ENCODE data around the gene GPR152.
"Not testable (repeated sequence)": the region's sequence is repeated elsewhere in the genome, so short reads cannot be mapped to it uniquely, and the experiment has no call there.

Gene GPR152

DNA sequence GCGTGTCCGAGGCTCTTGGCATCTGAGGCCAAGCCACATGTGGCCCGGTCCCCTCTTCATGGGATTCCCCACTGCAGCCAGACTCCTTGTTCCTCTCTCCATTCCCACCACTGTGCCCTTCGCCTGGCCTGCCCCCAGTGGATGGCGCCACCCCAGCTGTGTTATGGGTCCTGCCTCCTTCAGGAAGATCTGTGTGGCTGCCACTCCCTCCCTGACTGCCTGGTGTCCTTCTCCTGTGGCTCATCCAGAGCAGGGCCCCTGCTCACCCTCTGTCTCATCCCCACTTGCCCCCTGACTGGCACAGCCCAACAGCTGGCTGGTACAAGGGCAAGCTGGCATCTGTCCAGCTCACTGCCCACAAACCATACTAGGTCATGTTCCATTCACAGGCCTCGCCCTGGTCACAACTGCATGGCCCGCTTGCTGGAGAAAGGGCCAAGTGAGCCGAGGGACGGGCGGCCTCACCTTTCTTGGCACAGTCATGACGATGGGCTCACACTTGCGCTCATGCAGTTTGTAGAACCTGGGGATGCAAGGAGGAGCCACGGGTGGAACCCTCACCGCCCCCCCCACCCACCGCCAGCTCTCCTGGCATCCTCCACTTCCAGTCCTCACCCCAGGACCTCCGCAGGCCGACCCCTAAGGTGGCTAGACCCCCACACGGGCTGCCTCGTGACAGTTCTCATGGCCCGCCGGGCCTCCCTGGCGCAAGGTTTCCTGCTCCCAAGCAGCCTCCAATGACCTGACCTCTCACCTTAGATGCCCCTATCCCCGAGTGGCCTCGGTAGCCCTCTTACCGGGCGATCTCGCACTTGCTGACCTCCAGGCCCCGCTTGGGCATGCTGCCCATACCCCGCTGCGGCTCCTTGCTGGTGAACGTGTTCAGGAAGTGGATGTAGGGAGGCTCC is 13.0 kb downstream of the GPR152 start:
- DNase-seq: no peak

DNA sequence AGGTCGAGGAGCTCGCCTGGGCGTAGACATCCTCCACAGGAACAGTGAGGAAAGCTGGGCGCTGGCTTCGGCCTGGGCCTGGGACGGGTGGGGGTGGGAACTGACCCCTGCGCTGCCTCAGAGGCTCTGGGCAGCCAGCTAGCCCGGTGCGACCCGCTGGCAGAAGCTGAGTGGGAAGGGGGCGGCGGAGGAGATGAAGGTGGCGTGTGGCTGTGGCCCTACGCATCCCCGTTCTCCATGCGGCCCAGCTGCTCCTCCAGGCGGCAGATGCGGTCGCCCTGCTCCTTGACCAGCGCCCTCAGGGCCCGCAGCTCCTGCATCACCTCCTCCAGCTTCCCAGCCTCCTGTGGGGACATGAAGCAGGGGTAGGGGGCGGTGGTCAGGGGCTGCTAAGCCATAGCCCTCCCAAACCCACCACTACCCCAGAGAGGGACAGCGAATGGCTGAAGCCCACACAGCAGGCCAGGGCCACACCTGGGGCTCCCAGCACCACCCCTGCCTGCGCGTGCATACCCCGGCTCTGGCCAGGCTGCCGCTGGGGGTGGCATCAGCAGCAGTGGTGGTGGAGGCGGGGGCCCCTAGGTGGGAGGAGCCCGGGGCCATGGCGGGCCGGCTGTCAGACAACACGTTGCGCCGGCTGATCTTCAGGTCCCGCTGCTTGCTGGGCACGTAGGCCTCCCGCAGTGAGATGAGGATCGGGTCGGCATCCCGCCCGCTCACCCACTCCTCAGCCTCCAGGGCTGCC is 14.2 kb downstream of the GPR152 start:
- DNase-seq: peak; percentile 78

DNA sequence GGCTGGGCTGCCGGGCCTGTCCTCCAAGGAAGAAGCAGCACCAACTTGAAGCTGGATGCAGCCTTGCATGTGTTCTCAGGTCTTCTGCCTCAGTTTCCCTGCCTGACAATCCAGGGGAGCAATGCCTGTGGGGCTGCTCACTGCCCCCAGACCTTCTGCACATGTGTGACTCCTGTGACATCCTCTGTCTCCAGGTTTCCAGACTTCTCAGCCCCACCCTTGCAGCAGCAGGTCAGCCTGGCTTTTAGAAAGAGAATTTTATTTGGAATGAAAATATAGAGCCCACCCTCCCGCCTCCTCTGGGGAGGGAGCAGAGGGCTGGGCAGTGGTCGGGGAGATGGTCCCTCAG is 14.7 kb downstream of the GPR152 start:
- DNase-seq: no peak

DNA sequence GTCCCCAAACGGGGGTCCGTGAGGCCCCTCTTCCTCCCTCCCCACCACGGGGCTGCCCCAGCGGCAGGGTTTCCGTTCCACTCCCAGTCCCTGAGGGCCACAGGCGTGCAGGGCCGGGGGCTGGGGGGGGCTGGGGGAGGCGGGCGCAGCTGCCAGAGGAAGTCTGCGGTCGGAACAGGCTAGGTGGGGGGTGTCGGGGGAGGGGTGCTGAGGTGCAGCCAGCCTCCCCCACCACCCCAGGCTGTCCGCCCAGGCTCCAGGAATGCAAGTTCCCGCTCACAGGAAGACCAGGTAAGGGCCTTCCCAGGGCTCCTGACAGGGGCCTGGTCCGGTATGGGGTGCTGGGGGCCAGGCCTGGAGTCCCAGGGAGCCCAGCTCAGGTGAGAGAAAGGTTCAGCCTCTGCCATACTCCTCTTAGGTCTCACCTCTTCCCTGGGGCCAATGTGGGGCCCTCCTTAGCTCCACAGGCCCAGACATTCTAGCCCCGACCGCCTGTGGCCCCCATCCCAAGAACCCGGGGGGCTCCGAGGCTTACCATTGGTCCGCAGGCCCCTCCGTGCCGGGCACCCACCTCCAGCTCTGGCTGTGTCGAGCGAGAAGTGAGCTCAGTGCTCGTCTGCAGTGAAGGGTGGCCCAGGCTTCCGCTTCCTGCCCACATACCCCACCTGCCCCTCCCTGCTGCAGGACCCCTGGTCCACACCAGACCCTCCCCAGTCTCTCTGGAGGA is 15.3 kb downstream of the GPR152 start, which contains the start of gene PTPRCAP:
PTPRCAP (minus strand) TSS at position 601 of the 727 bp plus-strand sequence; CDS start at position 538, 63 bp downstream.
- DNase-seq: peak; percentile 77

DNA sequence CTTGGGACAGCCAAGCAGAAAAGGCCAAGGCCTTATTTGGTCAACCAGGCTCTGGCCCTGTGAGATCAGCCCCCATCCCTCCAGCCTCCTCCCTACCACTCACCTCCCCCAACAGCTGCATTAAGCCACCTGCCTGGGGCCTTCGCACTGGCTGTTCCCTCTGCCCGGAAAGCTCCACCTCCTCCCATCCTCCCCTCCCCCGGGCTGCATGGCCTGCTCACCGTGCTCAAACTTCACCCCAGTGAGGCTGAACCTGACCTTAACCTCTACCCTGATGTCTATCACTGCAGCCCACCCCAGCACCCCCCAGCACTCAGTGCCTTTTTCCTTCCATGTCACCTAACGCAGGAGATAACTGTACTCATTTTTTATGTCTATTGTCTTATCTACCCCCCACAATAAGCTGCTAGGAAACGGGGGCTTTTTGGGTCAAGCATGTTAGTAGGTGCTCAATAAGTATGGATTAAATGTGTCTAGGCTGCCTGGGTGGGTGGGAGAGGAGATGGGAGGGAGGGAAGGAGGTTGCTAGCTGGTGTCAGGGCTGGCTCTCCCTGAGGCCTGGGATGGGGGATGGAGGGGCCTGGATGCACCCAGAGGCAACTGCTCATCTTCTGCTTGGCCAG is 16.0 kb downstream of the GPR152 start:
- DNase-seq: peak; percentile 60

DNA sequence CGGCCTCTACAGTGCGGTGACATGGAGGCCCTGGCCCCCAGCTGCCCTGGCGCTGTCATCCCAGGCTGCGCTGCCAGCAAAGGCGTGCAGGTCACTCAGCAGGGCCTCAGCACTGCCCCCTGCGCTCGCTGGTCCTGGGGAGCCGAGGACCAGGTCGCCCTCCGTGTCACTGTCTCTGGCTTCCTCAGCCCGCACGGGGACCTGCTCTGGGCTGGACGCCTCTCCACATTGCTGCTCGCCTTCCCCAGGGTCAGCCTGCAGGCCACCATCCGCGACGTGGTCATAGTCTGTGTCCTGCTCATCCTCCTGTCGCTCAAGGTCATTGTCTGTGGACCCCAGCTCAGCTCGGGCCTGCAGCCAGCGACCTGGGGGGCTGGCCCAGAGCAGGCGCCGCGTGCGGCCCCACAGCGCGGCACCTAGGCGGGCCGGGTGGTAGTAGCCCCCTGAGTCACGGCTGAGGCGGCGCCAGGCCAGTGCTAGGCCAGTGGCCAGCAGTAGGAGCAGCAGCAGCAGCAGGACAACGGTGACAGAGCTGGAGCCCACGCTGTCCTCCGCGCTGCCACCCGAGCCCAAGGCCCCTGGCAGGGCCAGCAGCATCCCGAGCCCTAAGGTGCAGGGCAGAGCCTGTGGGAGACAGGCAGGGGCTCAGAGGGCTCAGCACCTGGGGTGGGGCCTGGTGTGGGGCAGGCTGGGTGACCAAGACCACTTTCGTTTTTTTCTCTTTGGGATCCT is 16.6 kb downstream of the GPR152 start:
- DNase-seq: no peak

DNA sequence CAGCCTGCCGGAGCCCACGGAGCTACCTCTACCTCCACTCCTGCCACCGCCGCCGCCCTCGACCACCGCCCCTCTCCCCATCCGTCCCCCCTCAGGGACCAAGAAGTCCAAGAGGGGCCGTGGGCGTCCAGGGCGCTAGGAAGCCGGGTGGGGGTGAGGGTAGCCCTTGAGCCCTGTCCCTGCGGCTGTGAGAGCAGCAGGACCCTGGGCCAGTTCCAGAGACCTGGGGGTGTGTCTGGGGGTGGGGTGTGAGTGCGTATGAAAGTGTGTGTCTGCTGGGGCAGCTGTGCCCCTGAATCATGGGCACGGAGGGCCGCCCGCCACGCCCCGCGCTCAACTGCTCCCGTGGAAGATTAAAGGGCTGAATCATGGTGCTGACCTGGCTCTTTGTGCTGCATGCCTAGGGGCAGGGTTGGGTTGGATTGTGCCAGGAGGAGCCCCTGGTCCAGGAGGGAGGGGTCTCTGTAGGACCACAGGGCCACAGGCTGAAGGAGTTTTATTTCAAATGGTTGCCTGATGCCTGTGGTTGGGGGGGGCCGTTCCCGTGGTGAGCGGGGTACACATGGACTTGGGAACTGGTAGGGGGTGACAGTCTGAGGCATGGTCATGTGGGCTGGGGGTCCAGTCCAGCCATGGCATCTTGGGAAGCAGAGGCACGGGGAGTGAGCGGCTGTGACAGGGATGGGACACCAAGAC is 17.4 kb downstream of the GPR152 start:
- no peak for DNase-seq

DNA sequence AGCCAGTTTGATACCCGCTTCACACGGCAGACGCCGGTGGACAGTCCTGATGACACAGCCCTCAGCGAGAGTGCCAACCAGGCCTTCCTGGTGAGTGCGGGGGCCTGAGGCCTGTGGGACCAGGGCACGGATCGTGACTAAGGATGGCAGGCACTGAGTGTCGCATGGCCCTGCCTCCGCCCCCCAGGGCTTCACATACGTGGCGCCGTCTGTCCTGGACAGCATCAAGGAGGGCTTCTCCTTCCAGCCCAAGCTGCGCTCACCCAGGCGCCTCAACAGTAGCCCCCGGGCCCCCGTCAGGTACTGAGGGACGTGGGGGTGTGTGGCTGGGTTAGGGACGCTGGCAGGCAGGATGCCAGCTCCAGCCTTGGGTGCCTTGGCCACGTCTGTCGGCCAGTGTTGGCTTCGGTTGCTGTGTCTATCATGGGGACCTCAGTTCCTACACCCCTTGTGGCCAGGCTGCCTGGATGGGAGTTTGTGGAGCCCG is 18.1 kb downstream of the GPR152 start:
- no peak for DNase-seq

DNA sequence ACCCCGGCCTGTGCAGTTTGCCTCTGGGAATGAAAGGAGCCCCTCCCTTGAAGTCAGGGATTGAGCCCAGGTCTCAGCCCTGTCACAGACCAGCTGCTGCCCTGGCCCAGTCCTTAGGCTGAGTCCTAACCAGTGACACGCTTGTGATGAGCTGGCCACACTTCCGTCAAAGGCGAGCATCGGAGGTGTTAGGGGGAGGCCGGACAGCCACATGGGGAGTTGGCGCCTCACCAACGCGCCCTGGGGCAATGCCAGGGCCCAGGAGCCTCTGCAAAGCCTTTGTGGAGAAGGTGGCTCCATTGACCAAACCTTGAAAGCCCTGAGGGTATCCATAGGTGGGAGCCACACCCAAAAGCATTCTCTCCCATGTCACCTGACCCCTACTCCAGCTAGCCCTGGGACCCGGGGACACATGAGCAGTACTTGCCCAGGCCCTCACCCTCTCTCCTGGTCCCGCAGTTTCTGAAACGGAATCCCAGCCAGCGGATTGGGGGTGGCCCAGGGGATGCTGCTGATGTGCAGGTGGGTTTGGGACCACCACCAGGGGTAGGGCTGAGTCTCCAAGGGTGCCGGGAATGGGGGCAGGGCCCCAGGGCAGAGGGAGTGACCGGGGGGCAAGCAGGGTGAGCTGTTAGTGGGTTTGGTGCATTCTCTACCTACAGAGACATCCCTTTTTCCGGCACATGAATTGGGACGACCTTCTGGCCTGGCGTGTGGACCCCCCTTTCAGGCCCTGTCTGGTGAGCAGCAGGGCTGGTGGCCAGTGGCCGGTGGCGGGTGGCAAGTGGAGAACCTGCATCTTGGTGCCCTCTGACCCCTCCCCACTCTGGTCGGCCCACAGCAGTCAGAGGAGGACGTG is 18.8 kb downstream of the GPR152 start:
- no peak for DNase-seq

DNA sequence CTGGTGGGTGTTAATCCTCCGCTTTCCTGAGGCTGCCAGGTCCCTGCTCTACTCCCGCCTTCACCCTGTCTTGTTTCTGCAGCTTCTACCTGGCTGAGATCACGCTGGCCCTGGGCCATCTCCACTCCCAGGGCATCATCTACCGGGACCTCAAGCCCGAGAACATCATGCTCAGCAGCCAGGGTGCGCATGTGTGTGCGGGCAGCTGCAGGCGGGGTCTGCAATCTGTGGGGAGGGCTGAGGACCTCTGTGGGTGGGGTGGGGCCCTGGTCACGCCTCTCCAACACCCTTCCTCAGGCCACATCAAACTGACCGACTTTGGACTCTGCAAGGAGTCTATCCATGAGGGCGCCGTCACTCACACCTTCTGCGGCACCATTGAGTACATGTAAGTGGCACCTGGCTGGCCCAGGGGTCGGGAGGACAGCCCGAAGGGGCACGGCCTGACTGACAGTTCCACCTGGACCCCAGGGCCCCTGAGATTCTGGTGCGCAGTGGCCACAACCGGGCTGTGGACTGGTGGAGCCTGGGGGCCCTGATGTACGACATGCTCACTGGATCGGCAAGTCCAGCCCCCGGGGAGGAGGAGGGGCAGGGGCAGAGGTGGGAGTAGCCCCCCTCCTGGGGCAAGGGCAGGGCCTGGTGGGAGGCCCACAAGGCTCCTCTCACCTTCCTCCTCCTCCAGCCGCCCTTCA is 19.7 kb downstream of the GPR152 start:
- DNase-seq: no peak

DNA sequence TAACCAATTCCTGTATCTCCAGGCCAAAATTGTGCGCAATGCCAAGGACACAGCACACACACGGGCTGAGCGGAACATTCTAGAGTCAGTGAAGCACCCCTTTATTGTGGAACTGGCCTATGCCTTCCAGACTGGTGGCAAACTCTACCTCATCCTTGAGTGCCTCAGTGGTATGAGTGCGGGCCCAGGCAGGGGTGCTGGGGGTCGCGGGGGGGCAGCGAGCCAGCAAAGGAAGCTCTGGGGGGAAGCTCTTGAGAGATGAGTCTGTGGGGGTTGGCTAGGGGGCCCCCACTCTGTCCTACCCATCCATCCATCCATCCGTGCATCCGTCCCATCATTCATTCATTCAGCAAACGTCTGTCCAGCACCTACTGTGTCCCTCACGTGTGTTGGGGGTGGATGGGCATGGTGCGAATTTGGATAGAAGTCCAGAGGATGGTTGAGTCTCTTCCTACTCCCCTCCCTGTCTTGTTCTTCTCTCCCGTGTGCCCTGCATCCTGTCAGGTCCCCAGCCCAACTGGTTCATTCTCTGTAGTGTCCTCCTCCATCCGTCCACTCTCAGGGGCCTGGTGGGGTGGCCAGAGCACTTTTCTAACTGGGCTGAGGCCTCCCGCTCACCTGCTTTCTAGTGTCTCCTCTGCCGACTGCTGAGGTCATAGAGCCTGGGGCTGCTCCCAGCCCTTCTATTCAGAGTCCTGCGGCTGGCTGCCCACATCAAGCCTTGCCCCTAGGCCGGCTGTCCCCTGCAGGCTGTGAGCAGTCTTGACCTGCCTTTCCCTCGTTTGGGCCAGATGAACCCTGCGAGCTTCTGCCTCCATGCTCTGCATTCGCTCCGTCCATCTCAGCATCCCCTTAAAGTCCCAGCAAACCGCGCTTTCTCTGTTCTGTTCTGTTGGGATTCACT is 20.9 kb downstream of the GPR152 start:
- no peak for DNase-seq

DNA sequence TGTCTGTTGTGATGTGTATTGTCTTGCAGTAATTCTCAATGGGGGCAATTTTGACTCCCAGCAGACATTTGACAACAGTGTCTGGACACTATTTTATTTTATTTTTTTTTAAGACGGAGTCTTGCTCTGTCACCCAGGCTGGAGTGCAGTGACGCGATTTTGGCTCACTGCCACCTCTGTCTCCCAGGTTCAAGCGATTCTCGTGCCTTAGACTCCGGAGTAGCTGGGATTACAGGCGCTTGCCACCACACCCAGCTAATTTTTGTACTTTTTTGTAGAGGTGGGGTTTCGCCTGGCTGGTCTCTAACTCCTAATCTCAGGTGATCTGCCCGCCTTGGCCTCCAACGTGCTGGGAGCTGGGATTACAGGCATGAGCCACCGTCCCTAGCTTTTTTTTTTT is 22.8 kb downstream of the GPR152 start:
- DNase-seq: no peak

DNA sequence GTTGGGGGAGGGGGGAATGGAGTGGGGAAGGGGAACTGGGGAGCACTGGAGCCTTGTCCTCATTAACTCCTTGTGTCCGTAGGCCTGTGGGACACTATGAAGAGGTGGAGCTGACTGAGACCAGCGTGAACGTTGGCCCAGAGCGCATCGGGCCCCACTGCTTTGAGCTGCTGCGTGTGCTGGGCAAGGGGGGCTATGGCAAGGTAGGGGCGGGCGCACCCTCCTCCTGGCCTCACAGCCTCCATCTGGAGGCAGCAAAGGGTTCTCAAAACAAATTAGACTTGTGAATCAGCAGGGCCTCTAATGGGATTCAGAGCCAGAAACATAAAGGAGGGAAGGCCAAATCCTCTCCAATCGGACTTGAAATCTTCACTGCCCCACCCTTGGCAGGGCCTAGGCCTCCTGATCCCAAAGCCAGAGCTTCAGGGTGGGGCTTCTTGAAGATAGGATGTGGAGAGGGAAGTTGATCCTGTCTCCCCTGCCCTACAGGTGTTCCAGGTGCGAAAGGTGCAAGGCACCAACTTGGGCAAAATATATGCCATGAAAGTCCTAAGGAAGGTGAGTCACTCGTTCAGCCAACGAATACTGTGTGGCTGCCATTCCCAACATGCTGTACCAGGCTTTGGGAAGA is 23.4 kb downstream of the GPR152 start:
- no peak for DNase-seq

DNA sequence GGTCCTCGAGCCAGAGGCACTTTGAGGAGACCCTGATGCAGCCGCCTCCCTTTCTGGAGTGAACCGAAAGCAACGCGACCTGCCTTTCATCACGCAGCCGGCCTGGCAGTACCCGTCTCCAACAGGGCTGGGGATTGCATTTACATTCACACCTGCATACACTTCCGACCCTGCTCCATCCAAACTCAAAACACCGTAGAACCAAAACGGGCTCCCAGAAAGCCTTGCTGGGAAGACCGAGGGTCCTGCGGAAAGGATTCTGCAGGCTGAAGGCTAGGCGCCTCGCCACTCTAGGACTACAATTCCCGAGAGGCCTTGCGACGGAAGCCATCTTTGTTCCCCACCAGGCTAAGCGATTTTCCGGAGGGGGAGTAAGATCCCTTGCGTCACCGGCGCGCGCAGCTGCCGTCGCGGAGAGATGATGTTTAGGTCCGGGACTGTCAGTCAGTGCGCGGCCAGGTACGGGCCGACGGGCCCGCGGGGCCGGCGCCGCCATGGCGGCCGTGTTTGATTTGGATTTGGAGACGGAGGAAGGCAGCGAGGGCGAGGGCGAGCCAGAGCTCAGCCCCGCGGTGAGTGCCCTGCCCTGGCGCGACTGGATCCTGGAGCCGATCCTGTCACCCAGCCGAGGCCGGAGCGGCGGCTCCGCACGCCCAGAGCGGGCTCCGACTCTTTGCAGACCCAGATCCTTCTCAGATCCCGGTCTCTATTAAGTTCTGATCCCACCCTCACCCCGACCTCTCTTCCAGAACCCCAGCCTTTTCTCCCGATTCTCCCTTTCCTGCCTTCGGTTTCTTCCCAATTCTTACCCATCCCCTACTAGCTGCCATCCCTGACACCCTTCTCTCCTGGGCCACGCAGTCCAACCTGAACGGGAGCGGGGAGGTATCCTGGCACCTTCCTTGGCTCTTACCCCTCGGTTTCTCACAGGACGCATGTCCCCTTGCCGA is 24.2 kb downstream of the GPR152 start, which contains the start of gene RPS6KB2:
RPS6KB2 (plus strand) TSS at position 443 of the 950 bp plus-strand sequence; CDS start at position 495, 52 bp downstream.
- DNase-seq: peak; percentile 100

DNA sequence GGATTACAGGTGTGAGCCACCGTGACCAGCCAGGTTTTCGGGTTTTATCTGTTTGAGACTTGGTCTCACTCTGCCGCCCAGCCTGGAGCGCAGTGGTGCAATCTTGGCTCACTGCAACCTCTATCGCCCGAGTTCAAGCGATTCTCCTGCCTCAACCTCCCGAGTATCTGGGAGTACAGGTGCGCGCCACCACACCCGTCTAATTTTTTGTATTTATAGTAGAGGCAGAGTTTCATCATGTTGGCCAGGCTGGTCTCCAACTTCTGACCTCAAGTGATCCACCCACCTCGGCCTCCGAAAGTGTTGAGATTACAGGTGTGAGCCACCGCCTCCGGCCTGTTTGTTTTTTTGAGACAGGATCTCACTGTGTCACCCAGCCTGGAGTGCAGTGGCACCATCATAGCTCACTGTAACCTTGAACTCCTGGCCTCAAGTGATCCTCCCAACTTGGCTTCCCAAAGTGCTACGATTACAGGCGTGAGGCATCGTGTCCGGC is 25.1 kb downstream of the GPR152 start:
- DNase-seq: not testable (repeated sequence)

DNA sequence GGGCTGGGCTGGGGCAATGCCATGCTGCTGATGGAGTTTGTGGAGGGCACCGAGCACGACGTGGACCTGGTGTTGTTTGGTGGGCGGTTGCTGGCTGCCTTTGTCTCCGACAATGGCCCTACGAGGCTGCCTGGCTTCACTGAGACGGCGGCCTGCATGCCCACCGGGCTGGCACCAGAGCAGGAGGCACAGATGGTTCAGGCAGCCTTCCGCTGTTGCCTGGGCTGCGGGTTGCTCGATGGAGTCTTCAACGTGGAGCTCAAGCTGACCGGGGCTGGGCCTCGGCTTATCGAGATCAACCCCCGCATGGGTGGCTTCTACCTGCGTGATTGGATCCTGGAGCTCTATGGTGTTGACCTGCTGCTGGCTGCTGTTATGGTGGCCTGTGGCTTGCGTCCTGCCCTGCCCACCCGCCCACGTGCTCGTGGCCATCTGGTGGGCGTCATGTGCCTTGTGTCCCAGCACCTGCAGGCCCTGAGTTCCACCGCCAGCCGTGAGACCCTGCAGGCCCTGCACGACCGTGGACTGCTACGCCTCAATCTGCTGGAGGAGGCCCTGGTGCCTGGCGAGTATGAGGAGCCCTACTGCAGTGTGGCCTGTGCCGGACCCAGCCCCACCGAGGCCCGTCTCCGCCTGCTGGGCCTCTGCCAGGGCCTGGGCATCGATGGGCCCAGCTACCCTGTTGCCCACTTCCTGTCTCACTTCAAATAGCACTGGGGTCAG is 28.5 kb downstream of the GPR152 start:
- DNase-seq: no peak
